Stimulated activated CD8-positive, alpha-beta memory T cell treated with anti-CD3 and anti-CD28 coated beads, Interleukin-4, amount 100 ng/mL, for 48 hours (primary cell): Measurements from ENCODE around the gene TEX14.
"Not testable (repeated sequence)": the region's sequence is repeated elsewhere in the genome, so short reads cannot be mapped to it uniquely, and the experiment has no call there.

ENCODE experiments used
- DNase-seq: peaks from one replicate; pipeline ENCODE4 v3.0.0-alpha.2; 2020

The TEX14 gene

GRCh38 chr17:58593123-58593522, 98.7 kb downstream of the TEX14 start:
- DNase-seq: no peak

GRCh38 chr17:58591455-58591854, 100.4 kb downstream of the TEX14 start:
- no peak for DNase-seq

GRCh38 chr17:58590377-58590776, 101.5 kb downstream of the TEX14 start:
- no peak for DNase-seq

GRCh38 chr17:58587713-58588117, 104.1 kb downstream of the TEX14 start:
- peak; percentile 72 for DNase-seq

- no peak for DNase-seq
Measured at GRCh38 chr17:58586009-58586644, 105.7 kb downstream of the TEX14 start.

- DNase-seq: no peak
Measured at GRCh38 chr17:58585554-58585953, 106.3 kb downstream of the TEX14 start.

GRCh38 chr17:58583486-58583885, 108.4 kb downstream of the TEX14 start:
- DNase-seq: no peak

- DNase-seq: not testable (repeated sequence)
Measured at GRCh38 chr17:58582718-58583117, 109.1 kb downstream of the TEX14 start.

- DNase-seq: no peak
Measured at GRCh38 chr17:58580671-58581070, 111.2 kb downstream of the TEX14 start.

- DNase-seq: peak; percentile 66
Measured at GRCh38 chr17:58577696-58578095, 114.1 kb downstream of the TEX14 start.

GRCh38 chr17:58576679-58577367, 115.0 kb downstream of the TEX14 start:
- DNase-seq: no peak

GRCh38 chr17:58575511-58575910, 116.3 kb downstream of the TEX14 start:
- DNase-seq: no peak

GRCh38 chr17:58574025-58574424, 117.8 kb downstream of the TEX14 start:
- no peak for DNase-seq

- DNase-seq: no peak
Measured at GRCh38 chr17:58572846-58573245, 119.0 kb downstream of the TEX14 start.

- no peak for DNase-seq
Measured at GRCh38 chr17:58570758-58571157, 121.1 kb downstream of the TEX14 start.

- no peak for DNase-seq
Measured at GRCh38 chr17:58569196-58569595, 122.6 kb downstream of the TEX14 start.

GRCh38 chr17:58568044-58568799, 123.6 kb downstream of the TEX14 start:
- no peak for DNase-seq

- DNase-seq: no peak
Measured at GRCh38 chr17:58565389-58566311, 126.2 kb downstream of the TEX14 start.

- DNase-seq: no peak
Measured at GRCh38 chr17:58564971-58565370, 126.9 kb downstream of the TEX14 start.

- no peak for DNase-seq
Measured at GRCh38 chr17:58564243-58564642, 127.6 kb downstream of the TEX14 start.

- DNase-seq: no peak
Measured at GRCh38 chr17:58560511-58560910, 131.3 kb downstream of the TEX14 start.

GRCh38 chr17:58557981-58558380, 133.9 kb downstream of the TEX14 start:
- no peak for DNase-seq

- DNase-seq: no peak
Measured at GRCh38 chr17:58556833-58557250, 135.0 kb downstream of the TEX14 start.
